ENCODE measurements around the gene SPRY1.

The SPRY1 gene

GRCh38 chr4:123411514-123411913, 14.9 kb downstream of the SPRY1 start:
- DNase-seq (no peak), ATAC-seq (no peak)

- ATAC-seq: peak; percentile 35
- no peak for DNase-seq
Observed at GRCh38 chr4:123412091-123412505, 15.5 kb downstream of the SPRY1 start.

GRCh38 chr4:123412700-123413512, 16.3 kb downstream of the SPRY1 start:
- ATAC-seq: no peak
- no peak for DNase-seq

GRCh38 chr4:123415576-123415975, 19.0 kb downstream of the SPRY1 start:
- ATAC-seq: no peak
- DNase-seq: no peak

GRCh38 chr4:123415977-123416376, 19.4 kb downstream of the SPRY1 start:
- peak; percentile 71 for DNase-seq

GRCh38 chr4:123417813-123418212, 21.2 kb downstream of the SPRY1 start:
- no peak for DNase-seq
- ATAC-seq: no peak

More at GRCh38 chr4:123415977-123416376, 19.4 kb downstream of the SPRY1 start:
- peak; percentile 85 for ATAC-seq

- ATAC-seq (no peak), DNase-seq (no peak)
Observed at GRCh38 chr4:123418351-123418931, 21.8 kb downstream of the SPRY1 start.

GRCh38 chr4:123419885-123420755, 23.5 kb downstream of the SPRY1 start:
- ATAC-seq (peak; percentile 44), DNase-seq (peak; percentile 38)

GRCh38 chr4:123421227-123421936, 24.8 kb downstream of the SPRY1 start:
- ATAC-seq: peak; percentile 48

GRCh38 chr4:123421937-123422781, 25.6 kb downstream of the SPRY1 start:
- DNase-seq: no peak
- peak; percentile 63 for ATAC-seq

More at GRCh38 chr4:123421227-123421936, 24.8 kb downstream of the SPRY1 start:
- peak; percentile 31 for DNase-seq

GRCh38 chr4:123423819-123424218, 27.2 kb downstream of the SPRY1 start:
- DNase-seq (no peak), ATAC-seq (no peak)

- ATAC-seq (no peak), DNase-seq (no peak)
Observed at GRCh38 chr4:123427951-123428350, 31.4 kb downstream of the SPRY1 start.

- DNase-seq (peak; percentile 59), ATAC-seq (peak; percentile 99)
Observed at GRCh38 chr4:123430031-123430430, 33.4 kb downstream of the SPRY1 start.

GRCh38 chr4:123430501-123430900, 33.9 kb downstream of the SPRY1 start:
- DNase-seq (no peak), ATAC-seq (no peak)

GRCh38 chr4:123433573-123433972, 37.0 kb downstream of the SPRY1 start:
- no peak for ATAC-seq
- no peak for DNase-seq

GRCh38 chr4:123433976-123434375, 37.4 kb downstream of the SPRY1 start:
- no peak for DNase-seq
- ATAC-seq: no peak

- DNase-seq (no peak), ATAC-seq (no peak)
Observed at GRCh38 chr4:123435246-123436113, 38.9 kb downstream of the SPRY1 start.

- ATAC-seq: no peak
- no peak for DNase-seq
Observed at GRCh38 chr4:123438031-123438430, 41.4 kb downstream of the SPRY1 start.

- DNase-seq (peak; percentile 37), ATAC-seq (peak; percentile 73)
Observed at GRCh38 chr4:123443401-123444289, 47.0 kb downstream of the SPRY1 start.
